Activated CD8-positive, alpha-beta memory T cell treated with anti-CD3 and anti-CD28 coated beads for 4 hours (primary cell): ENCODE measurements around the gene CLEC4A.
"Not testable (repeated sequence)": the region's sequence is repeated elsewhere in the genome, so short reads cannot be mapped to it uniquely, and the experiment has no call there.

Source experiments
- DNase-seq, 2 donors: peaks; one replicate each; pipeline ENCODE4 v3.0.0-alpha.2; 2020; ENCODE audit warnings: low read depth in 2 of 2

The CLEC4A gene

DNA sequence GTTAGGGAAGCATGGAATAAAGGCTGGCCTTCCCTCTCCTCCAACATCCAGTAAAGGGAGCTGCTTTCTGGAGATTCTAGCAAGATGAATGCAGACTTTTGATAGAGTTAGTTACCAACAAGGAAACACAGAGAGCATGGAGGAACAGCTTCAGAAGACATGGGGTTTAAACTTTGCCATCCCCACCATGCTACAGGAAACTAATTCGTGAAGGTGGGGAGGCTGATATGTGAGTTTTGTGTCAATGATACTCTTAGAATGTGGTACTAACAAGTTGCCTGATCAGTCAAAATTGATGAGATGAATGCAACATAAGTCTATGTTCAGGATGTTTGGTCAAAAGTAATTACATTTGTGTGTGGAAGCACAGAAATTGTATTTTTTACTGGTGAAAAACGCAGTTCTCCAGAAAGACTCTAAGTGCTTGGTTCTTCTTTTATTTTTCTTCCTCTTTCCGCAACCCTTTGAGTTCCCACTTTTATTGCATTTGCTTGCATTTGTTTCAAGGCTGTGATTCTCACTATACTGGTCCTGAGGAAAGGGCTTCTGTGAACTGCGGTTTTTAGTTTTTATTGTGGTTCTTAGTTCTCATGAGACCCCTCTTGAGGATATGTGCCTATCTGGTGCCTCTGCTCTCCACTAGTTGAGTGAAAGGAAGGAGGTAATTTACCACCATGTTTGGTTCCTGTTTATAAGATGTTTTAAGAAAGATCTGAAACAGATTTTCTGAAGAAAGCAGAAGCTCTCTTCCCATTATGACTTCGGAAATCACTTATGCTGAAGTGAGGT, at the start of gene CLEC4A:
TSS of gene CLEC4A (plus strand) at position 494 of the 789 bp plus-strand sequence. CDS start at position 756, 262 bp downstream.
- DNase-seq: no peak

DNA sequence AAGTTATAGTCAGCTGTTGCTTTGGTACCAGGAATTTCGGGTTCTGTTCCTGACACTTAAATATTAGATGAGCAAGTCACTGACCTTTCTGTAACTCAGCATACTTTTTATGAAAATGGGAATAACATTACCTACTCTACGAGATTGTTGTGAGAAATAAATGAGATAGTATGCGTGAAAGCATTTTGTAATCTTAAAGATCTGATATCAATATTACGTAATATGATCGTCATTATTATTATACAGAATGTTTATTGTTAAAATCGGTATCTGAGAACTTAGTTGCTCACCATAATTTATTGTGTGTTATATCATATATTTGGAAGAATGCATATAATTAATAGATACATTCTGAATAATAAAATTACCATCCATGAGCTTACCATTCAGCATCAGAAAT, 47.5 kb upstream of the CLEC4A start:
- DNase-seq: no peak

DNA sequence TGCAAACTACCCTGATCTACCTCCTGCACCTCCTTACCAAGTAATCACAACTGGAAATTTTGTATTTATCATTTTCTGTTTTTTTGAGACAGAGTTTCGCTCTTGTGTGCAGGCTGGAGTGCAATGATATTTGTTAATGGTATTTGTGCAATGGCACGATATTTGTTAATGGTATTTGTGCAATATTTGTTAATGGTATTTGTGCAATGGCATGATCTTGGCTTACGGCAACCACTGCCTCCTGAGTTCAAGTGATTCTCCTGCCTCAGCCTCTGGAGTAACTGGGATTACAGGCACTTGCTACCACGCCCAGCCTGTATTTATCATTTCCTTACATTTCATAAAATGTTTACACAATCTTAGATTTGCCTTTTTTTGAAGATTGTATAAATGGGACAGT, 47.1 kb upstream of the CLEC4A start:
- DNase-seq: no peak

DNA sequence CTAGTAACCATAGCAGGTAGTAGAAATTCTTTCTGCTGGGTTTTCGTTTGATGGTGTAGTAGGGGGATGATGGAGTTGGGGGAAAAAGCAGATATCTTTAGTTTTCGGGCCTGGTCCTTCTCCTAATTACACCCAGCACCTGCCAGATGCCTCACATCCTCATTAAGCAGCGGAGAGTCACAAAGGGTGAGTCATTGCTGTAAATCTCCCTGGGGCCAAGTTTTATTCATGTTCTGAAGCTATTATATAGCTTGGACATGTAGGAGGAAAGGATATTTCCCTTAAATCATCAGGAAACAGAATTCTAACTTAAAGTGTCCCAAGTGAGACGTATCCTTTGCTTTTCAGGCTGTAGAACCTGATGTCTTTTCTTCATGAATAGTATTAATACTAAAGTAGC, 46.2 kb upstream of the CLEC4A start:
- no peak for DNase-seq

DNA sequence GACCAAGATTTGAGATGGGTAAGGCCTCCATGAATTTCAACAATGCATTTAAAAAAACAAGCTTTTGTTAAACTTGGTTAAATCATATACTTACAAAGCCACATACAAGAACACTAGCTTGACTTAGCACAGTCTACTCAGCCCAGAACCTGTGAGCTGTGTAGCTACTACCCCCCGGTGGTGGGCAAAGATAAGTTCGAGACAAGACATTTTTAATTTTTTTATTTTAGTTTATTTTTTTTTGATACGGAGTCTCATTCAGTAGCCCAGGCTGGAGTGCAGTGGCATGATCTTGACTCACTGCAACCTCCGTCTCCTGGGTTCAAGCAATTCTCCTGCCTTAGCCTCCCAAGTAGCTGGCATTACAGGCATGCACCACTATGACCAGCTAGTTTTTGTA, 45.0 kb upstream of the CLEC4A start:
- peak in 1 of 2 donors; percentile 35 for DNase-seq

DNA sequence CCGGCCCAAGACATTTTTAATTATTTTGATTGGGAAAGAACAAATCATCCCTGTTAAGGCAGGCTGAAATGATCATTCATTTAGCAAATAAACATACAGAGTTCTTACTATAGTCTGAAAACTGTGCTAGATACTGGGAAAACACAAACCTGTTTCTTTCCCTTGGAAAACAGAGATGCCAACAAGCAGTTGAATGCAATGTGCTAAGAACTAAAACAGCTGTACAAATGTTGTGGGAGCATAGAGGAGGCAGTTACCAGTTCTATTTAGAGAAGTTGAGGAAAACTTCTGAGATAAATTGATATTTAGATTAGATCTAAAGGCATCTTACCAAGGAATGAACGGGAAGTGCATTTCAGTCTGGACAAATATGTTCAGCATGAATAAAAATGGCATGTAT, 44.5 kb upstream of the CLEC4A start:
- DNase-seq: no peak

DNA sequence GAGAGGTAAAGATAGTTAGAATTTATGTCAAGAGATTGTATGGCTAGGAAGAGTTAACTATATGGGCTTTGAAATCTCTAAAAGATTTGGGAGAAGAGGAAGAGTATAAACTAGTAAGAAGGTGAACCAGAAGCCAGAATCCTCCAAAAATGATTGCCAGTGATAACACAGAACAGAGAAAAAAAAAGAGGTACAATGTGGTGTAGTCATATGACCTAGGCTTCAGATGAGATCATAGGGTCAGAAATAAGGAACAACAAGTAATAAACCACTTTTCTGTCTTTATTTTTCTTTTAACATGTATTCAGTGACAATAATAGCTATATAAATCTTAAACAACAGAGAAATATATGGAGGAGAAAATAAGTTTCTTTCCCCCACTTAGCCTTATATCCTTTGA, 43.3 kb upstream of the CLEC4A start:
- no peak for DNase-seq

DNA sequence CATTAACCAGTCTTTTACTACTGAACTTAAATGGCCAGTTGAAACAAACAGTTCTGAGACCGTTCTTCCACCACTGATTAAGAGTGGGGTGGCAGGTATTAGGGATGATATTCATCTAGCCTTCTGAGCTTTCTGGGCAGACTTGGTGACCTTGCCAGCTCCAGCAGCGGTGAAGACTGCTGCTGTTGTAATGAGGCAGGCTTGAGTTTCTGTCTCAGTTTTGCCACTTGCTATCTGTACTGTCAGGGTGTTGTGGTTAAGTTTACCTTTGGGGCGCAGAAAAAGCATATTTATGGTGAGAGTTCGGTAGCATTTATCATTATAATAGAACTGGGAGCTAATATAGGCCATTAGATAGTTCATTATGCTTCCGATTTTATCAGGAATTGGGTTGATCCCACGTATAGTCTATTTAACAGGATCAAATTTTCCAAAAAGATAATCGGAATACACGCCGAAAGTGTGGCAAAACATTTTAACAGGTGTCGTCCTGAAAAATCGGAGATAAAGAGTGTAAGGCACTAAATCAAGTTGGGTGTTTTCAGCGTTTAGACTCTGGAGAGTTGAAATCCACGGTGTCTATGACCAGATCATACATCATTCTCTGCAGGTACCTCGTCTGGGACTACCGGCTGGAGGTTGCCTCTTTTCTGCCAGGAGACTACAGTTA, 42.0 kb upstream of the CLEC4A start:
- no peak for DNase-seq

DNA sequence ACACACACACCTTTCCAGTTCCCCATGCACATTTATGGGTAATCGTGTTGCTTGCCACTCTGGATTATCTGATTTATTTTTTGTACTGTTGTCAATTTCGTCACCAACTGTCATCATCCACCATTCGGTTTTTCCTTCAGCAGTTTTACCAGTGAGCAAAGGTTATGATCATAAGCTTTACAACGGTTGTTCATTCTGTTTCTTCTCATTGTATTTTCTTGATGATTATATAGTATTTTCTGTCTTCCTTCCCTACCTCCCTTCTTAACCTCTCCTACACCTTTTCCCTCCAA, 40.7 kb upstream of the CLEC4A start:
- no peak for DNase-seq

DNA sequence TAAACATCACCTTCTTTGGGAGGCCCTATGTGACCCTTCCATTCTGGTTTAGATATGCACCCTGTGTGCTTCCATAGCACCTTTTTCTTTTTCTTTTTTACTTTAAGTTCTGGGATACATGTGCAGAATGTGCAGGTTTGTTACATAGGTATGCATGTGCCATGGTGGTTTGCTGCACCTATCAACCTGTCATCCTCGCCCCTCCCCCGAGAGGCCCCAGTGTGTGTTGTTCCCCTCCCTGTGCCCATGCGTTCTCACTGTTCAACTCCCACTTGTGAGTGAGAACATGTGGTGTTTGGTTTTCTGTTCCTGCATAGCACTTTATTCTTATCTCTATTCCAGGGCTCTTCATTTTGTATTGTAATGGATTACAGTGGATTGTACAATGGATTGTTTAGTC, 39.1 kb upstream of the CLEC4A start:
- DNase-seq: not testable (repeated sequence)

DNA sequence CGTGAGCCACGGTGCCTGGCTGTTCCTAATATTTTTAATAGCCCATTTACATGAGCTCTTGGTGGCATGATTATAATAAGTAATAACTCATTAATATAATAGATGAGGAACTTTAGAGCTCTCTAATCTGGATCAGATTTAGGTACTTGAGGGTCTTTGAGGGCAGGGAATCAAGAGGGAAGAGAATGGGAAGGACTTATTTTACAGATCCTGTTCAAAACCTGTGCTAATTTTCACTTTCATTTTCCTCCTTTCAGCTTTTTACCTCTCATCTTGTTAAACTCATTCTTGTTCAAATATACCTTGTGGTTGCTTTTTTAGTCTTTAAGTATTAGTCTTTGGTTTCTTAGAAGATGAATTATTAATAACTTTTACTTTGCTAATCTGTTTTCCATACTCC, 35.8 kb upstream of the CLEC4A start:
- no peak for DNase-seq

DNA sequence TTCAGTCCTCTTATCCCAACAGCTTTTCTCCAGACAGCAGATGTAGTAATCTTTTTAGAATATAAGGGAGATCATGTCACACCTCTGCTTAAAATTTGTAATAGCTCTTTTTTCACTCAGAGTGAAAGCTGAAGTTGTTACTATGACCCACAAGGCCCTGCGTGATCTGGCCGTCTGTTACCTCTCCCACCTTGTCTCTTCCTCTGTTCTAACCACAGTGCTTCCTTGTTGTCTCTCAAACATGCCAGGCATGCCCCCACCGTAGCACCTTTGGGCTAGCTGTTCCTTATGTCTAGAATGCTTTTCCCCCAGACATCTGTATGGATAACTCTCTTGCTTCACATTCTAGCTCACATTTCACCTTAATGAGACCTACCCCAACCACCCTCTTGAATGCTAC, 34.8 kb upstream of the CLEC4A start:
- DNase-seq: no peak

DNA sequence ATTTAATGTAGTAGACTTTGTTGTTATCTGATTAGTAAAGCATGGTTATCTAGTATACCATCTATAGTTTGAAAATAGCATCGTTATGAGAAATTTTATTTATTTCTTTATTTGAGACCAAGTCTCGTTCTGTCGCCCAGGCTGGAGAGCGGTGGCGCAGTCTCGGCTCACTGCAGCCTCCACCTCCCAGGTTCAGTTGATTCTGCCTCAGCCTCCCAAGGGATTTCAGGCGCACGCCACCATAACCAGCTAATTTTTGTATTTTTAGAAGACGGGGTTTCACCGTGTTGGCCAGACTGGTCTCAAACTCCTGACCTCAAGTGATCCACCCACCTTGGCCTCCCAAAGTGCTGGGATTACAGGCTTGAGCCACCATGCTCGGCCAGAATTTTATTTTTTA, 34.1 kb upstream of the CLEC4A start:
- DNase-seq: not testable (repeated sequence)

DNA sequence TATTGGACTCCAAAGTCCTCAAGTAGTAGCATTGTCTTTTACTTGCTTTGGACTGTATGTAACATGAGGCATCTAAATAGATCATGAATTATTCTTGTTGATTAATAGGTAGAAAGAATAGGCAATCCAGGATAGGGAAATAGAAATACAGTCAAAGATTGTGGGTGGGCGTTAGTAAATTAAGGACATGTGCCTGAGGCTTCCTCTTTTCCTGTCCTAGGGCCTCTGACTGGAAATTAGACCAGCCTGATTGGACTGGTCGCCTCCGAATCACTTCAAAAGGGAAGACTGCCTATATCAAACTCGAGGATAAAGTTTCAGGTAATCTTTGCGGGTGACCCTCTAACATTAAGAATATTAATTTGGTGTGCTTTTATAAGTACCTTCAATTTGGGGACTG, 33.7 kb upstream of the CLEC4A start:
- no peak for DNase-seq

DNA sequence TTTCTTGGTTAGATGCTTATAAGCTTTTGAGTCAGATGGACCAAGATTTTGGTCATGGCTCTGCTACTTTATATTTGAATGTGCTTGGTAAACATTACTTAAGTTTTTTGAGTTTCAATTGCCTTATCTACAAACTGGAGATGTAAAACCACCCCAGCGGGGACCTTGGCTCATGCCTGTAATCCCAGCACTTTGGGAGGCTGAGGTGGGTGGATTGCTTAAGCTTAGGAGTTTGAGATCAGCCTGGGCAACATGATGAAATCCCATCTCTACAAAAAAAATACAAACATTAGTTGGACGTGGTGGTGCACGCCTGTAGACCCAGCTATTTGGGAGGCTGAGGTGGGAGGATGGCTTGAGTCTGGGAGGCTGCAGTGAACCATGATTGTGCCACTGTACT, 30.1 kb upstream of the CLEC4A start:
- DNase-seq: no peak

DNA sequence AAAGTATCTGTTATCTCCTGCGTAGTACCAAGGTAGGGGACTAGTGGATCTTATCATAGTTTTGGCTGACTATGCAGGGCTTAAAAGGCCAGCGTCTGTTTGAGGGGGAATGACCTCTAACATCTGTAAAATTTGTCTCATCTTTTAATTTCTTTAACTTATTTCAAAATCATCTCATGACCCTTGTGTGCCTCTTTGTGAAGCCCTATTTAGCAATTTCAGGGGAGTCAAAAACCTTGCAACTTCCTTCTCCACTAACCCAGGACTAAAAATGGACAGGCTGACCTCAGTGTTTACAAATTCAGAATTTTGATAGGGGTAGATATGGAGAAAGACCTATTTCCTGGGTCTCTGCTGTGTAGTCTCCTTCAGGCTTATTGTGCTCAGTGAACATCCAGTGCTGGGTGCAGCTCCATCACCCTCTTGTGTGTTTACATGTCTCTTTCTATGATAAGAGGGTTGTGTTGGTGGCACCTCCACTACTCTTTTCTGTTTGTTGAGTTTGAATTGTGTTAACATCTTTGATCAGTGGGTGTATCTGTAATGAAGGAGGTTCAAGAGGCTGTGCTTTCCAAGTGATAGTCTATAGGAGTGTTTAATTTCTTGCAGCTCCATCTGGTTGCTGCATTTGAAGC, 27.0 kb upstream of the CLEC4A start:
- DNase-seq: no peak

DNA sequence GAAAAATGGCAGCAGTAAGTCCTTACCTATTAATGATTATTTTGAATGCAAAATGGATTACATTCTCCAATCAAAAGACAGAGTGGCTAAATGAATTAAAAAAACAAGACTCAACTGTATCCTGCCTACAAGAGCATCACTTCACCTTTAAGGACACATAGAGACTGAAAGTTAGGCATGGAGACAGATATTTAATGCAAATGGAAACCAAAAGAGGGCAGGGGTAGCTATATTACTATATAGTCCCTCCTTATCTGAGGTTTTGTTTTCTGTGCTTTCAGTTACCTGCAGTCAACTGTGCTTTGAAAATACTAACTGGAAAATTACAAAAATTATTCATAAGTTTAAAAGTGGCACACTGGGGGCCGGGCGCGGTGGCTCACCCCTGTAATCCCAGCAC, 24.2 kb upstream of the CLEC4A start:
- DNase-seq: no peak

DNA sequence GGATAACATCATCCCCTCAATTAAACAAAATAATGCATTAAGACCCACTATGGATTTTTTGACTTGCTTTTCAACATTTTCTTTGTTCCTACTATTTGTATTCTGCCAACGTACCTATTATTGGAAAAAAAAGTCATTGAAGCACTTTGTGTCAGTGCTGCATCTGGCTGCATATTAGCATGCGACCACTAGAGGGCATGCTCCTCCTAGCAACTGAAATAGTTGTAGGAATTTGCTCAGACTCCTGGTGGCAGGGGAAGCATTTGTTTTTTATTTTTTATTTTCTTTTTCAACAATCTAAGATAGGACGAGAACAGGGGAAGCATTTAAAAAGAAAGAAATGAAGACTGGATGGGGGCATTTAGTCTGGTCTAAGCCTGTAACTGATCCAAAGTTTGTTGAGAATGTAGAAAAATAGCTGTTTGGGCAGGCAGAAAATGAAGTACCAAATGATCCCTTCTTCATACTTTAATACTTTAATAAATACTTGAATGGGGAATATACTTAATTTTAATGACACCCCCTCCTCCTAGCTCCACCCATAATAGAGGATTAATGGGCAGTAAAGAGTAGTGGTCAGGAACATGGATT, 14.5 kb upstream of the CLEC4A start:
- DNase-seq: peak; percentile 53 to 55

DNA sequence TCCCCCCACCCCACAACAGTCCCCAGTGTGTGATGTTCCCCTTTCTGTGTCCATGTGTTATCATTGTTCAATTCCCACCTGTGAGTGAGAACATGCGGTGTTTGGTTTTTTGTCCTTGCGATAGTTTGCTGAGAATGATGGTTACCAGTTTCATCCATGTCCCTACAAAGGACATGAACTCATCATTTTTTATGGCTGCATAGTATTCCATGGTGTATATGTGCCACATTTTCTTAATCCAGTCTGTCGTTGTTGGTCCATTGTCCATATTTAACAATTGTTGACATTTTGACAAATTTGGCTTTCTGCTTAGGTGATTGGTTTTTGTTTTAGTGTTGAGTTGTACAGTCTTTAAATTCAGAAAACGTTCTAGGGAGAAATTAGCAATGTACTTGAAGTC, 10.3 kb upstream of the CLEC4A start:
- DNase-seq: not testable (repeated sequence)

DNA sequence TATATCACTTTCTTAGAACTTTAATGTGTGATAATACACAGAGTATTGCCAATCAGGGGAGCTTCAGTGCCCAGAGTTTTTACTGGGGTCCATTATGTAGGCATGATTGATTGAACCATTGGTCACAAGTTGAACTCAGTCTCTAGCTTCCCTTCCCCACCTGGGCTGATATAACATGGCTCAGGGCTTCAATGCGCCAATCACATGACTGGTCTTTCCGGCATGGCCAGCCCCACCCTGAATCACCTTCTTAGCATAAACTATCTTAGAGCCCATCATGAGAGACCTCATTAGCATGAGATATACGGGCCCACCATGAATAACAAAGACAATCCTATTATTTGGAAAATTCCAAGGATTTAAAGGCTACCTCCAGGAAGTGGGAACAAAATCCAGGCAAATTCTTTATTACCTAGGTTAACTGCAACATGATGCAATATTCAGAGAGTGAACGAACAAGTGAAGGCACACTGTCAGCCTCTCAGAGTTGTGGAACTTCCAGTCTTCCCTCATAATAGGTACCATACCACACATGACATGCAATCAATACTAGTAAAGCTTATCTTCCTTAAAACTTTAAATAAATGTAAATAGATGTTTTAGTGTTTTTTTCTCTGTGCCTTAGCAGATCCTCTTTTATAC, 3.2 kb upstream of the CLEC4A start:
- DNase-seq: no peak

DNA sequence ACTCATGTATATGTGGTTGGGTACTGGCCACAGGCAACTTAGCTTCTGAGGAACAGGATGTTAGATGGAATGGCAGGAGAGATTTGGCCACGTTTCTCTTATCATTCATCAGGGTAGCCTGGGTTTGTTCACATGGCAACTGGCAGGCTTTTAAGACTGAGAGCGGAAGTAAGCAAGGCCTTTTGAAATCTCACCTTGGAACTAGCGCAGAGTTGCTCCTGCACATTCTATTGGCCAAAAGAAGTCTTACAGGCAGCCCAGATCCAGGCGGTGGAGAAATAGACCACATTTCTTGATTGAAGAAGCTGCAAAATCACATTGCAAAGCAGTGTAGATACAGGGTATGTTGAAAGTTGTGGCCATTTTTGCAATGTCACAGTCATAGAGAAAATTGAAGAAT, 3.7 kb downstream of the CLEC4A start:
- DNase-seq: no peak

DNA sequence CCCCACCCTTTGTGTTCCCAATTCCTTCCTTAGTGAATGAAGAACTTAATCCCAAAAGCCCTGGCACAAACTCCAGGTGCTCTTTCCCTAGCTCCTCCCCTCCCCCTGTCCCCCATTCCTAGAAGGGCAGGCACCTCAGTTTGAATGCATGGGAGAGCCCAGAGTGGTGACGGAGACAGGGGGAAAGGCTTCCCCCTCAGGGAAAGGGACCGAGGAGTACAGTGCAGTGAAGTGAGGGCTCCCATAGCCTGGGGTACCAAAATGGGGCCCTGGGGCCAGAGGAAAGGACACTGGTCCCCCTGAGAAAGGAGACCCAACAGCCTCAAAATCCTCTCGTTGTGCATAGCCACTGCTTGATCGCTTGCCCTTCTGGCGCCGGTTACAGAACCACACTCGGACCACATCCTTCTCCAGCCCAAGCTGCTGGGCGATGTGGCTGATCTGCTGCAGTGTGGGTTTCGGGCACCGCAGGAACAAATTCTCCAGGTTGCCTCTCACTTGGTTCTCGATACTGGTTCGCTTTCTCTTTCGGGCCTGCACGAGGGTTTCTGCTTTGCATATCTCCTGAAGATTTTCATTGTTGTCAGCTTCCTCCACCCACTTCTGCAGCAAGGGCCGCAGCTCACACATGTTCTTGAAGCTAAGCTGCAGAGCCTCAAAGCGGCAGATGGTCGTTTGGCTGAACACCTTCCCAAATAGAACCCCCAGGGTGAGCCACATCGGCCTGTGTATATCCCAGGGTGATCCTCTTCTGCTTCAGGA, 10.4 kb downstream of the CLEC4A start:
- not testable (repeated sequence) for DNase-seq
